Right lobe of liver (tissue), 4 donors: ENCODE measurements around the gene PIK3C2G.

ENCODE experiments used
- CTCF ChIP-seq, 4 donors: fragments of 200-600 bp in 3 of 4; fragments of 450-650 bp in 1 of 4; IDR thresholded peaks; one replicate each; pipeline versions ENCODE4 v1.5.1 to v1.8.0; 2016 to 2022; ENCODE audit warnings: antibody characterized with exemption in 4 of 4, mild to moderate bottlenecking in 2 of 4
- POLR2A ChIP-seq: fragments of 450-650 bp; IDR thresholded peaks from one replicate; pipeline ENCODE4 v1.6.1; 2017; ENCODE audit warnings: antibody characterized with exemption, mild to moderate bottlenecking
- donor health status: DM: no; HTN: no; CAD: no.
- donor health status: DM: no; HTN: no; CAD: no.
- donor health status: DM: no; HTN: yes; CAD: no.

GRCh38 chr12:18340786-18341185 is 79.5 kb downstream of the PIK3C2G start:
- no peak for TF ChIP-seq POLR2A
- no peak for TF ChIP-seq CTCF (IDR thresholded peaks at IDR 0.05)
